GM04503 (cell line): ENCODE measurements around the gene RHBG.

Experiments used
- DNase-seq: peaks from one replicate; pipeline ENCODE4 v3.0.0-alpha.2; 2012; ENCODE audit warnings: low read depth

Gene RHBG

GRCh38 chr1:156407760-156408159, 38.7 kb downstream of the RHBG start:
- no peak for DNase-seq

GRCh38 chr1:156409439-156409838, 40.4 kb downstream of the RHBG start:
- no peak for DNase-seq

- DNase-seq = no peak
These were observed 41.2 kb downstream of the RHBG start for GRCh38 chr1:156410238-156410637.

DNA sequence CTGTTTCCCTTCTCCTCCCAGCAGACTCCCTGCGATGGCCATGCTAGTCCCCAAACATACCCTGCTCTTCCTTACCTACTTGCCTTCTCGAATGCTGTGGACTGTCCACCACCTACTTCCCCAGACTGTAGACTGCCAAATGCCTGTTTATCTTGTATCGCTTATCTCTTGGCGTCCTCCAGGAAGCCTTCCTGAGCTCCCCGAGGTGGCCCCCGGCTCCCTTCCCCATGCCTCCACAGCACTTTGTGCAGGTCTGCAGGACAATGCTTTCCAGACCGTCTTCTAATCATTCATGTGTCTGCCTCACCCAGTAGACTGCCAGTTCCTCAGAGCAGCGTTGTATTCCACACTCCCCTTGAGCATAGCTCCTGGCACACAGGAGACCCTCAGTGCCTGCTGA, 41.7 kb downstream of the RHBG start:
- DNase-seq = no peak

DNA sequence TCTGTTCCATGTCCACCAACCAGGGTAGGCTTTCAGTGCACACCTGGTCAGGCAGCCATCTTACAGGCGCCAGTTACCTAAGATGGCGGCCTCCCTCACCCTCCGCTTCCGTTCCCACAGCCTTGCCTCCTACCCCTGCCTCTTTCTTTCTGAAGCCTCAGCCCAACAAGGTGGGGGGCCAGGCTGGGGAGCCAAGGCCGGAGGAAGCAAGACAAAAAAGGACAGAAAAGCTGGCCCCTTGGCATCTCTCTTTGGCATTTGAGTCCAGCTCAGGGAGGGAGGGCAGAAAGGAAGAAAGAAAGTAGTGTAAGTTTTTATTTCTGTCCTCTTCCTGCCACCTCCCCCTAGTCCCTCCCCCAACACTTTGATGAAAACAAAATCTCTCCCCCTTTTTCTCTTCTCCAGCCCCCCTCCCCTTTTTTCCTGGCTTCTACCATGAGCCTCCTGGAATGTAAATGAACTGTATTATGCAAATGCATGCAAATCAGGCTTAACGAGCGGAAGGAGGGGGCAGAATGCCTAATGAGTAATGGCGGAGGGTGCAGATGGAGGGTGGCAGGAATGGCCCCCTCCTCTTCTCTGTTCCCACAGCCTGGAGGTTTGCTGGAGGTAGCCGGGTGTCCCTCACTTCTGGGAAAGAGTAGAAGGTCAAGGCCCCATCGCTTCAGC, 43.8 kb downstream of the RHBG start:
- DNase-seq = no peak

DNA sequence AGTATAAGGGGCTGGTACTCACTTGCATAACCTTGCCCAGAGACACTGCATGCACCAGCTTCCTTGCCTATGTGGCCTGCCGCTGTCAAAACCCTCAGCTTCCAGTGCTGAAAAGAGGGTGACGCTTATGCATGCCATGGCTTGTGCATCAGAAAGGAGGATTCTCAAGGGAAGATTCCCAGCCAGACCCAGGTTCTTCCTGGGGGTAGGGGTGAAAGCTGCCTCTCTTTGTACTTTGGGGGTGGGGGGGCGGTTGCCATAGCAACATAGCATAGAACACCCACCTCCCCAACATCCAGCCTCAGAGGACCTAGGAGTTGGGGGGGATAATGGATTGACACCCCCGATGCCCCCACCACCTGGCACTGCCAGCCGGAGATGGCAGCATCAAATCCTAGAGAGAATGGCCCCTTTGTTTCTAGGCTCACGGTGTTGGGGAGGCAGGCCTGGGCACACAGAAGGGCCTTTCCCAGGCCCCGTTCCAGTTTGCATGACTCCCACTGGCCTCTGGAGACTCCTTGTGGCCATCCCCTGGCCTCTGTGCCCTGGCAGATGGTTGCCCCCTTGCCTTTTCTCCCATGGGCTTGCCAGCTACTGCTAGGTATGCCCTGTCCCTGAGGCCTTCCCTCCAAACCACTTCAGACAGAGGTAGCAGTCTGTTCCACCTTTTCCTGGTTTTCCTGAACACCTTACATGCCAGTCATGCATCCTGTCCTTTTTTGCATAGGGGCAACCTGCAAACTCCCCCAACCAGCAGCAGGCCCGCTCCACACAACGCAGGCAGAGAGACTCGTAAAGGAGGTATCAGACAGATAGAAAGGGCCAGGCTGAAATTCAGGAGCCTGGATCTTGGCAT, 44.6 kb downstream of the RHBG start:
- no peak for DNase-seq

GRCh38 chr1:156414461-156415064, 45.6 kb downstream of the RHBG start:
- no peak for DNase-seq

DNA sequence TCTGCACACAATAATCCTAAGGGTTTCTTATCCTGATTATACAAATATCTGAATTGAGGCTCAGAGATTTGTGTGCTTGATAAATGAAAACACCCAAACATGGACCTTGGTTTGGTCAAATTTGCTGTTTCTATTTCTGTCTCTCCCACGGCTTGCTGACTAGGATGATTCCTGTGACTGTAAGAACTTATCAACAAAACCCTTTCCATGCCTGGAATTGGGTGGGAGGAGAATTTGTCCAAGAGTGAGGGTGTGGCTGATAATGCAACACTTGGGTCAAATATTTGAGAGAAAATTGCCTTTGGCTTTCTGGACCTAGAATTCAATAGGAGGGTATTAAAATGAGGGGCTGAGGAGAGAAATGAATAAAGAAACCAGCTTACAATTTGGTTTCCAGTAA, 48.0 kb downstream of the RHBG start:
- no peak for DNase-seq

- DNase-seq = no peak
These were observed 48.5 kb downstream of the RHBG start for GRCh38 chr1:156417401-156418020.

- no peak for DNase-seq
These were observed 49.5 kb downstream of the RHBG start for GRCh38 chr1:156418416-156419070.

- DNase-seq = no peak
These were observed 50.8 kb downstream of the RHBG start for GRCh38 chr1:156419854-156420204.

GRCh38 chr1:156420205-156421061, 51.4 kb downstream of the RHBG start:
- no peak for DNase-seq

DNA sequence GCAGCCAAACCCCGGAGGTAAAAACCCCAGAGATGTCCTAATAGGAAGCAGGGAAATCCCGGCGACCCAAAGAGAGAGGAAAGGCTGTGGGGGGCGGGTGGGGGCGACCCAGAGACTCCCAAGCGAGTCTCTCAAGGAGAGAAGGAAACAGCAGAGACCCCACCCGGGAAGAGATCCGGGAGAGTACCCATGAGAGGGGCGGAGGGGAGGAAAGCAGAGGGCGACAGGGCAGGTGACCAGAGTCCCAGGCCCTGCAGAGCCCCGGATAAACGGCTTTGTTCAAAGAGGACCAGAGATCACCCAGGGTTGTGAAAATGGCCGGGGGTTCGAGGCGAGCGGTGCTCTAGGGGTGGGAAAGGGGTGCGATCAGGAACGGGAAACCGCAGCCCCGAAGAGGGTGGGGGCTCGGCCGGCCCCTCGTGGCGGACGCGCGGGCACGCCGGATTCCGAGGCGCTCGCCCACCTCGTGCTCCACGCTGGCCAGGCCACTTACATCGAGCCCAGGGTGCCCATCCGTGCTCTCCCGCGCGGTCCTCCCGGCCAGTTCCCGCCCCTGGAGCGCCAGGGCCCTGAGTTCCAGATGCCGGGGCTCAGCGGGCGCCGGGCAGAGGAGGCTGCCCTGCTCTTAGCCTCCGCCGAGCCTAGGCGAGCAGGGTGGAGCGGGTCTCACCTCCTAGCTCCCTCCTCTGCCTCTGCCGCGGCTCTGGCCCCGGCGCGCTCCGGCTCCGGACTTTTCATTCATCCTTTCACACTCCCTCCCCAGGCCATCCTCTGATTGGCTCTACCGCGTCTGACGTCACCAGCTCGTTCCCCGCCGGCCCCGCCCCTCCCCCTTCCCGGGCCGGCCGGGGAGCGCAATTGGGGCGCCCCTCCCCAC, 52.3 kb downstream of the RHBG start:
- DNase-seq = no peak

DNA sequence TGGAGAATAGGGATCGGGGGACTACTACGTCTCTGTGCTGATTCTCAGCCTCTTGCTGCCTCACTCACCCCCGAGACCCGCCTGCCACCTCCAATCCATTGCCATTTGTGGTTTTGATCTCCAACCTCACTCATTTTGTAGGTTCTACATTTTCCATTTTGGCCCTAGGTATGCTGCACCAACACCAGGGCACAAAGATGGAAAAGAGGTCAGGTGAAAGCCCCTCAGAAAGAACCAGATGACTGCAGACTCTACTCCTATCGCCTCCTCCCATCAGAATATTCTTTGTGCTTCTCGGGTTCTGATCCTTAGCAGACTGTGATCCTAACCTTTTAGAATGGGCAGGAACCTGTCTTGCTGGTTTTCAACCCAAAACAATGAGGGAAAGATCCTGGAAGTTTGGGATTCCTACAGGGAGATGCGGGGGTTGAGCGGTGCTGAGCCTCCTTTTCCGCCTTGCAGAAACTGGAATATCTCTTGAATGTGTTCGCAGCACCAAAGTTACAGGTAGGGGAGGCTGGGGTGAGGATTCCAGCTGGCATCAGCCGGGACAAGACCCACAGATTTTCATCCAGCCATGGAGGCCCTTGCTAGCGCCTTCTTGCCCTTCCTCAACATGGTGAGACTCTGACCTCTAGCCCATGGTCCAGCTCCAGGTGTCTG, 53.1 kb downstream of the RHBG start:
- DNase-seq = no peak

DNA sequence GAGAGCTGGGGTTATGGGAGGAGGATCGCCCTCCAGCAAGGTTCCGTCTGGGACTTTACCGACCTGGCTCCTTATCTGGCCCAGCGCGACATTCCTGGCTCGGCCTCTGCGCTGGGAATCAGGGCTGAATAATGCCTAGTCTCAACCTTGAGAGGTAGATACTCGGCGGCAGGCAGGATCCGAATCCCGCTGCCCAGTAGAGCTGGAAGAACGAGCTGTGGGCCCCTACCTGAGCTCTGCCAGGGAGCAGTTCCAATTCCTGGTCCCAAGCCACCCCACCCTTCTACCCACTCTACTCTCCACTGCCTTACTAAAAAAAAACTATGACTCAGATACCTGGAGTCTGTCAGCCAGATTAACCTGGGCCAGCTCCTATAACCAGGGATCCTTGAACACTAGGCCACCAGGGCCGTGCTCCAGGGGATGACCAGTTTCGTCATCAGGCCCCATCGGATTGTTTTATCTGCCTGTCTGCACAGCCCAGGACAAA, 53.6 kb downstream of the RHBG start:
- no peak for DNase-seq

DNA sequence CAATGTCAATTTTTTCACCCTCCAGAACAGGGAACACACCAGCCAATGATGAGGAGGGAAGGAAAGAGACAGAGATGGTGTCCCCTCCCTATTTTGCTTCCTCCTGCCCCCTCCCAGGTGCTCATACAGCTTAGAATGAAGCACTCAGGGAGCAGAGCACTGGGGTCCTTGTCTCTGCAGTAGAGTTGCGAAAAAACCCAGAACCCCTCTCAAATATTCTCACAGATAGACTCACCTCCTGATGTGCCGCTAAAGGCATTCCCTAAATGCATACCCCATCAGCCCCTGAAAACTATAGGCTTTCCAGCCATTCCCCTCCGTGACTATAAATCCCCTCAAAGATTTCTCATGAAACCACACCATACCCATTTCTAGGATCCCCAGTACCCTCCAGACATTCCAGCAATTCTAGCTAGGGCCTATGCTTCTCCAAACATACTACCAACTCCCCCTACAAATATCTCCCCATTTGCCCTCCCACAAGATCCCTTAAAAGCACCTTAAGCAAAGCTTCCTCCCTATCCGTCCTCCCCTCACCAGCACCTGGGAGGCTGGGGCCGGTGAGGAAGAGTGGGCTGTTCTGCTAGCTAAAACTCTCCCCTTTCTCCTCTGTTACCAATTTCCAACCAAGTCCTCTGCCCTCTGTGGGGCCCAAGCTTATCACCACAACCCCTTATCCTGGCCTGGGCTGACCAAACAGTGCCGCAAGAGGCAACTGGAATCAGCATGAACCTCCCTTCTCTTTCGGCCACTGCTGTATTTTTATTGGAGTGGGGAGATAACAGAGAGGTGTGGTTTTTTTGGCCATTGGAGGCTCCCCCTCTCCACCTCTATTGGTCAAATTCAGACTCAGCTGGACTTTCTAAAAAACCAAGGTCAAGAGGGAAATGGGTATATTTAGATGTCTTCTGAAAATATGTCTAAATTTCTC, 54.7 kb downstream of the RHBG start:
- DNase-seq = no peak

DNA sequence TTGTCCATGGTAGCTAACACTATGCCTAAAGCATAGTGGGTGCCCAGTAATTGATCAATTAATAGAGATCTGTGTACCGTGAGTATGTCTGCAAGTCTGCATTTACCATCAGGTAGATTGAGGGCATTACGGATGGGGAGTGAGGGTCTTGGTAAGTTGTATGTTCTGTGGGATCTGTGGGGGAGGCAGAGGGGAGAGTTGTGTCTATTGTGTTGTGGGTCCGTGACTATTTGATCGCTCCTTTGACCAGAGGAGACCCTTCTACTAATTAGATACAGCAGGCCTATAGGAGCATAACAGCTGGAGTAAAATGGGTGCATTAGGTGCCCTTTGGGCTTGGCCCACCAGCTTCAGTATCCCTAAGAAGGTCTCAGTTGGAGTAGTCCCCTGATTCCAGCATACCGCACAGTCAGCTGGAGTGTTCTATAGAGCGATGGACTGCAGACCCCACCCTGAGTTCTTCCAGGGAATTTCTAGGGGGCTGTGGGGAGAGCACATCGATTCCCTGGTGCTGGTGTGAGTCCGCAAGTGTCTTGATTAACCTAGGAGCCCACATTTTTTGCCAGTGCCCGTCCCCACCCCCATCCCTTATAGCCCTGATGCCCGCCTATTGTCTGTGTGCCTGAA, 55.9 kb downstream of the RHBG start:
- no peak for DNase-seq

- no peak for DNase-seq
These were observed 56.9 kb downstream of the RHBG start for GRCh38 chr1:156425943-156426342.
